Endodermal cell (in vitro differentiated cells): ENCODE results near the gene GABRB3. TPM values are rescaled to one million over a fixed set of nuclear protein-coding genes. Genes with fewer than 3 reads are reported as not detected.

Experiments used
- DNase-seq: peaks from one replicate; pipeline ENCODE4 v3.0.0-alpha.2; 2017
- H3K27ac ChIP-seq: 2 replicates; pipeline ENCODE4 v1.5.1; 2013; ENCODE audit warnings: mild to moderate bottlenecking, low read depth, low read length, moderate library complexity
- H3K27me3 ChIP-seq: 2 replicates; pipeline ENCODE4 v1.6.1; 2013; ENCODE audit warnings: mild to moderate bottlenecking, low read length, moderate library complexity; ENCODE audit not compliant: insufficient read depth, control insufficient read depth, poor library complexity, severe bottlenecking
- H3K36me3 ChIP-seq: 2 replicates; pipeline ENCODE4 v1.7.0; 2013; ENCODE audit warnings: mild to moderate bottlenecking, low read length, moderate library complexity; ENCODE audit not compliant: control insufficient read depth, insufficient read depth
- H3K4me1 ChIP-seq: one replicate; pipeline ENCODE4 v1.7.0; 2013; ENCODE audit warnings: low read length; ENCODE audit not compliant: control insufficient read depth, insufficient read depth
- H3K4me3 ChIP-seq: 2 replicates; pipeline ENCODE4 v1.5.1; 2013; ENCODE audit warnings: mild to moderate bottlenecking, low read length, moderate library complexity
- H3K9ac ChIP-seq: 2 replicates; pipeline ENCODE4 v1.6.1; 2013; ENCODE audit warnings: mild to moderate bottlenecking, low read length, moderate library complexity; ENCODE audit not compliant: poor library complexity, severe bottlenecking; ENCODE audit errors: extremely low read depth
- H3K9me3 ChIP-seq: 2 replicates; pipeline ENCODE4 v1.6.1; 2013; ENCODE audit warnings: mild to moderate bottlenecking, low read length, moderate library complexity; ENCODE audit not compliant: control insufficient read depth
- H3K27ac Mint-ChIP-seq: 2 replicates; pipeline ENCODE4 v1.8.0; 2020; ENCODE audit warnings: mixed read lengths
- H3K27me3 Mint-ChIP-seq: 2 replicates; pipeline ENCODE4 v1.8.0; 2021; ENCODE audit warnings: mild to moderate bottlenecking, mixed read lengths; ENCODE audit not compliant: insufficient read depth
- H3K36me3 Mint-ChIP-seq: 2 replicates; pipeline ENCODE4 v1.8.0; 2020; ENCODE audit warnings: low read depth, mixed read lengths
- H3K4me1 Mint-ChIP-seq: 2 replicates; pipeline ENCODE4 v1.8.0; 2020; ENCODE audit warnings: mixed read lengths
- H3K4me3 Mint-ChIP-seq: 2 replicates; pipeline ENCODE4 v1.8.0; 2020; ENCODE audit warnings: mild to moderate bottlenecking, moderate library complexity, mixed read lengths
- H3K9me3 Mint-ChIP-seq: 2 replicates; pipeline ENCODE4 v1.8.0; 2020; ENCODE audit warnings: mild to moderate bottlenecking, mixed read lengths
- CTCF ChIP-seq: fragments of 200-600 bp; sonication (generic); conservative IDR thresholded peaks from 2 replicates; pipeline ENCODE4 v1.5.0; 2021; ENCODE audit warnings: antibody characterized with exemption, mild to moderate bottlenecking
- WGBS, 2 experiments: methylation state at CpG; one replicate each; pipeline versions ENCODE4 v1.1.5 to v1.1.7; 2013; ENCODE audit warnings: missing lambda C conversion rate in 2 of 2, mixed read lengths in 1 of 2; ENCODE audit not compliant: insufficient coverage in 1 of 2, insufficient read length in 1 of 2; 5-methylcytosine and 5-hydroxymethylcytosine counted together
- total RNA-seq, 2 donors: library from RNA; stranded (reverse); fragmentation: NEBNext Ultra II Directional in 1 of 2; extraction: Animal tissue kit (Norgen Biotek cat#: 25700) in 1 of 2; gene quantifications; 2 replicates in 1 of 2; 3 replicates in 1 of 2; pipeline ENCODE4 v1.2.1, GENCODE V29; 2021

Gene GABRB3
- total RNA-seq, 2 donors from 2014 or later = 81.8 to 122 TPM

- H3K9ac ChIP-seq = no peak overlapping the region
- no peak for DNase-seq
- no peak for TF ChIP-seq CTCF
- no peaks in the 10 kb centered on the region for H3K4me1 ChIP-seq
- no peak overlapping the region for H3K27ac ChIP-seq
- Mint-ChIP-seq H3K27ac (no peak overlapping the region), H3K9me3 (peaks cover 26% of the 10 kb centered on the region), H3K4me1 (peaks cover 22% of the 10 kb centered on the region), H3K27me3 (no peaks in the 10 kb centered on the region), H3K36me3 (peaks cover 19% of the 10 kb centered on the region), H3K4me3 (no peak overlapping the region)
- H3K4me3 ChIP-seq = no peak overlapping the region
- H3K36me3 ChIP-seq = peaks cover 12% of the 10 kb centered on the region
- 72 to 93% methylated on average over 4 to 5 of the region's 6 CpGs for WGBS, 2 experiments
- H3K9me3 ChIP-seq = peaks cover 14% of the 10 kb centered on the region
- H3K27me3 ChIP-seq = no peaks in the 10 kb centered on the region
Measured at GRCh38 chr15:26697913-26698312, 75.0 kb downstream of the GABRB3 start.

GRCh38 chr15:26691249-26691648, 81.6 kb downstream of the GABRB3 start:
- 44 to 80% methylated on average over 1 to 4 of the region's 4 CpGs for WGBS, 2 experiments
- Mint-ChIP-seq H3K9me3 (peaks cover 23% of the 10 kb centered on the region), H3K27ac (peak overlapping the region; percentile 70), H3K27me3 (peaks cover 2% of the 10 kb centered on the region), H3K4me1 (peaks cover 36% of the 10 kb centered on the region), H3K4me3 (no peak overlapping the region), H3K36me3 (peaks cover 15% of the 10 kb centered on the region)
- no peak for TF ChIP-seq CTCF
- H3K27ac ChIP-seq = no peak overlapping the region
- H3K9ac ChIP-seq = no peak overlapping the region
- DNase-seq = peak; percentile 83
- H3K4me3 ChIP-seq = no peak overlapping the region
- no peaks in the 10 kb centered on the region for H3K27me3 ChIP-seq
- H3K9me3 ChIP-seq = peaks cover 14% of the 10 kb centered on the region
- peaks cover 6% of the 10 kb centered on the region for H3K4me1 ChIP-seq
- H3K36me3 ChIP-seq = peaks cover 12% of the 10 kb centered on the region

GRCh38 chr15:26690778-26691177, 82.1 kb downstream of the GABRB3 start:
- no peaks in the 10 kb centered on the region for H3K27me3 ChIP-seq
- no peak for TF ChIP-seq CTCF
- Mint-ChIP-seq H3K4me3 (no peak overlapping the region), H3K36me3 (peaks cover 14% of the 10 kb centered on the region), H3K27ac (no peak overlapping the region), H3K27me3 (peaks cover 2% of the 10 kb centered on the region), H3K4me1 (peaks cover 36% of the 10 kb centered on the region), H3K9me3 (peaks cover 22% of the 10 kb centered on the region)
- DNase-seq = no peak
- H3K27ac ChIP-seq = no peak overlapping the region
- H3K9me3 ChIP-seq = peaks cover 14% of the 10 kb centered on the region
- H3K4me1 ChIP-seq = peaks cover 6% of the 10 kb centered on the region
- H3K9ac ChIP-seq = no peak overlapping the region
- peaks cover 12% of the 10 kb centered on the region for H3K36me3 ChIP-seq
- no peak overlapping the region for H3K4me3 ChIP-seq
- WGBS, 2 experiments = 57 to 58% methylated on average over 1 to 2 of the region's 2 CpGs
